GM18520 (cell line): ENCODE measurements around the gene LRRC27.

Experiments used
- ATAC-seq: cut with Tn5 transposase; IDR thresholded peaks from one replicate; pipeline ENCODE4 v1.9.1; 2021; ENCODE audit not compliant: unreplicated experiment

LRRC27 gene

DNA sequence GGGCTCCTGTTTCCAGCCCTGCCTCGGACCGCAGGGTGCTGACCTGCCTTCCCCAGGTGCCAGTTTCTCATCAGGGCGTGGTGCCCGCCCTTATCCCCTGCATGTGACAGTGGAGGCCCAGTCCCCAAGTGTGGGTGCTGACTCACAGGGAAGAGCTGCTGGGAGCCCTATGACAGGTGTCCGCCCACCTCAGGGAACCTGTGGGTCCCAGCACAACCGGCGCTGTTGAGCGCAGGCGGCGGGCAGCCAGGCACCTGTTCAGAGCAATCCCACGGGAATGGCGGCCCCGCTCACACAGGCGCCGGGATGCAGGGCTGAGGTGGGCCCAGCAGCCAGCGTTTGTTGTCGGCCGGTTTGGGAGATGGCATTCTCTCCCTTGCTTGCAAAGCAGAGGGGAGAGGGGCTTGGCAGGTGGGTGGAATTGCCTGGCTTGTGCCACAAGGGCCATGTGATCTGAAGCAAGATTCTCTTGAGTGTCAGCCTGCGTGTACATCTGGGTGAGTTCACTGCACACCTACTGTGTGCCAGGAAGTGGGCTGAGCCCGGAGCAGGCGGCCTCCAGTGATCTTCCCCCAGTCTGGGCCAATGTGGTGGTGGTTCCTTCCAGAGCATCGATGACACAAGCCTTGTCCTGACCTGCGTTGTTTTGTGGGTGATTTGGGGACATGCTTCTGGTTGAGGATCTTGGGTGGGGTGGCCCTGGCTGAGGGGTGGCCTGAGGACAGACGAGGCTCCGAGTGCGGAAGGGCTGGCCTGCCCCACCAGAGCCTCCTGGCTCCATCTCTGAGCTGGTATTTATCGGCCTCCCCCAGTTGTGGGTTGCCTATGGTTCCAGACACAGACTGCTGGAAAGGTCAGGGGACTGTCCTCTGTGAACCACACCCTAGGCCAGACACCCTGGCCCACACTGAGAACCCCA, 67.4 kb downstream of the LRRC27 start:
- no peak for ATAC-seq

GRCh38 chr10:132400041-132400546, 68.1 kb downstream of the LRRC27 start:
- no peak for ATAC-seq

DNA sequence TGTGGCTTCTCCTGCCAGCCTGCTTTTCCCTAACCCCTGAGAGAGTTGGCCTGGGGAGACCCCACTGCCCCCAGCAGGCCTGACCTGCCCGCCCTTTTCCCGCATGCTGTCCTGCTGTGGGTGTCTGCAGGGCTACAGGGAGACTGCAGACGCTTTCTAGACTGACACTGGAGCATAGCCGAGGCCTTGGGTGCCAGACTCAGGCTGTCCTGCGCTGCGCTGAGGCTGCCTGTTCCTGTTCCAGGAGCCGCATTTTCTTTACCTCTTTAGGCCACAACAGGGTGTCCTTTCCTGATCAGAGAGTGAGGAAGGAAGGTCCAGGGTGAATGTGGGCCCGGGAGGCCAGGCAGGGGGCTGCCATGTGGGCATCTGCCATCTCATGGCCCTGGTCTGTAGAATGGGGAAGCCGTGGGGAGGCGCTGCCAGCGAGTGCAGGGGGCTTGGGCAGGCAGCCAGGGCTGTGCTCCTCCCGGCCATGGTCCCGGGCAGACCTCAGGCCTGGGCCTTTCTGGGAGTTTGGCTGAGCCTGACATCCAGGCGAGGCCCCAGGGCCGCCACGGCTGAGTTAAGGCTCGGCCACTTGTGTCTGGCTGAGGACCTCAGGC, 68.7 kb downstream of the LRRC27 start:
- no peak for ATAC-seq

DNA sequence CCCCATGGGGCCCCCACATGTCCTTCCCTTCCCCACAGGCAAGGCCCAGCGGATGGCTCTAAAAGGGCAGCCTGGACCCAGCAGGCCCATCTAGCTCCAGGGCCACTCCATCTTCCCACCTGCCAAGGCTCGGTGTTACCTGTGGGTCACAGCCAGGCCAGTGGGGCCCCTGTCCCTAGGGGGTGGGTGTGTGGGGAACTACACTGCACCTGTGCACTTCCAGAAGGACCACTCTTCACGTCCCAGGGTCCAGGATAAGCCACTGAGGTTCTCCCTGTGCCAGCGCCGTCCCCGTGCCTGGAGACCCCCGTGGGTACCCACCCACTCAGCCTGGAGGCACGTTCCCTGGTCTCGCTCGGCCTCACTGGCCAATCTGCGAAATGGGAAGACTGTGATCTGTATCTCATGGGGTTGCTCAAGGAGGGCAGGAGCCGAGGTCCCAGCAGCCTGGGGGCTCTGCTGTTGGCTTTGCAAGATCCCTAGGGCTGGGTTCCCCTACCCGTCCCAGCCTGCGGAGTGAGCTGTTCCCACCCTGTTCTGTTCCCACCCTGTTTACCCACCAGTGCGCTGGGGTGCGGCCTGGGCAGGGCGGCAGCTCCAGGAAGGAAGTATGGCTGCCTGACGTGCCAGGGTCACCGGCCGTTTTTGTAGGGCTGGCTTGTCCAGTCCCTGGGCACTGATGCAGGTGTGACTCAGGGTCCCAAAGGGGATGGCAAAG, 69.6 kb downstream of the LRRC27 start:
- no peak for ATAC-seq

DNA sequence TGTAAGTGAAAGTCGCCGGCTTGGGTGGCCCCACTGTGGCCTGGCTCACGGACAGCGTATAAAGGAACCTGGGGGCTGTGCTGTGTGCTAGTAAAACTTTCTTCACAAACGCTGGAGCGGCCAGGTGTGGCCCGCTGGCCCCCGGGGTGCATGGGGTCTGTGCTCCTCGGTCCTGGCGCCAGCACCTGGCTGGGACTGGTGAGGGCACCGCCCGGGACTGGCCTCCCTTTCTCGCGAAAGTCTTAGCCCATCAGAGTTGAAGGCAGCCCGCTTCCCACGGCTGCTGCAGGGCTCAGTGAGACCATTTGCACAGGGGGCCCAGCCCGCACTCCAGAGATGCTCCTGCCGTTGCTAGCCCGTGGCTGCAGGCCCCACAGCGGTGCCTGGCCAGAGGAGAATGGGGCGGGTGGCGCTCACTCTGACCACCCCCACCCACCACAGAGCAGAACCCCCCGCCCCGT, 70.8 kb downstream of the LRRC27 start:
- ATAC-seq = no peak

GRCh38 chr10:132403511-132404168, 71.6 kb downstream of the LRRC27 start:
- no peak for ATAC-seq

- ATAC-seq = no peak
These were observed 72.3 kb downstream of the LRRC27 start for GRCh38 chr10:132404169-132404880.

- ATAC-seq = no peak
These were observed 73.0 kb downstream of the LRRC27 start for GRCh38 chr10:132404911-132405462.

- ATAC-seq = no peak
These were observed 73.5 kb downstream of the LRRC27 start for GRCh38 chr10:132405463-132405991.

GRCh38 chr10:132406181-132406580, 74.2 kb downstream of the LRRC27 start:
- no peak for ATAC-seq

DNA sequence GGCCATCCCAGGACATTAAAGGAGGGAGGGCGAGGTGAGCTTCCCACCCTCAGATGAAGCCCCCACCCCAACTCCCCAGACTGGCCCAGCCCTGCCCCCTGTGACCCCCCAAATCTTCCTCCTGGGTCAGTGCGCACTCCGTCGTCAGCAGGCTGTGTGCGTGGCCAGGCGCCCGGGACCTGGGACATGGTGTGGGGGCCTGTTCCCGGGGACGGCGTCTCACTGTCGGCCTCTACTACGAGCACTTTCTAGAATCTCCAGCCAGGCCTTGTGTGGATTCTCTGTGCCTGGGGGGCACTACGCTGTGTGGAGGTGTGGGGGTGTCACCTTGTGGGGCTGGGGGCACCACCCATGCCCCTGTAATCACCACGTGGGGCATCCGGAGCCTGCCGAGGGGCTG, 74.8 kb downstream of the LRRC27 start:
- no peak for ATAC-seq

DNA sequence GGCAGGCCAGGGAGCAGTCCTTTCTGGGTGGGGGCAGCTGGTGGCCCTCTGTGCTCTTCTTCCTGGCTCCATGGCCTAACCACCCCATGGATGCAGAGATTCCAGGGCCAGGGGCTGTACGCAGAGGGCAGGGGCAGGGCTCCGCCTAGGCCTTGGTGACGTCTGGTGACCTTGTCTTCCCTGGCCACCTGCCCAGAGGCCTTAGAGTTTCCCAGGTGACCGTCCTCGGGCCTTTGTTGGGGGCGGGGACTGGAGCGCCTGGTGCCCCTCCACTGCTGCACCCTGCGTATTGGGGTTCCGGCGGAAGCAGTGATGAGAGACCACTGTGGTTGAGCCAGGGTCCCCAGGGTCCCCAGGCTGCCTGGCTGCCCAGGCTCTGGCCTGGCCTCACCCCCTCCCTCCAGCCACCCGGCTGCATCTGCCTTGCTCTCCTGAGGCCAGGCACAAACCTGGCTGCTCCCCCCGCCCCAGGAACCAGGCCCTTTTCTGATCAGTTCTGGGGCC, 75.3 kb downstream of the LRRC27 start:
- ATAC-seq = no peak

- ATAC-seq = no peak
These were observed 75.9 kb downstream of the LRRC27 start for GRCh38 chr10:132407846-132408278.

DNA sequence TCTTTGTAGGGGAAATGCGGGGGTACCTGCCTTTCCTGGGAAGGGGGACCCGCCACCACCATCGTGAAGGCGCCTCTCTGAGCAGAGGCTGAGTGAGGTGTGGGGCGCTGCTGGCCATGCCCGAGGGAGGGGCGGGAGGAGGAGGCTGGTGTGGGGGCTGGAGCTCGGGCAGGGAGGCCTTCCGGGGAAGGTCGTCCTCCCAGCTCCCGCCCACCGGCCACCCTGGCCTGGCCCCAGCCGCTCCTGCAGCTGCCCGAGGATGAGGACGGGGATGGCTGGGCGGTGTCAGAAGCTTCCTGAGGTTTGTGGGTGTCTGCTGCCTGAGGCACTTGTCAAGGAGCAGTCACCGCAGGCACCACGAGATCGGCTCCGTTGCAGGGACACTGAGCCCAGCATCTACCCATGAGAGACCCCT, 76.4 kb downstream of the LRRC27 start:
- ATAC-seq = no peak

DNA sequence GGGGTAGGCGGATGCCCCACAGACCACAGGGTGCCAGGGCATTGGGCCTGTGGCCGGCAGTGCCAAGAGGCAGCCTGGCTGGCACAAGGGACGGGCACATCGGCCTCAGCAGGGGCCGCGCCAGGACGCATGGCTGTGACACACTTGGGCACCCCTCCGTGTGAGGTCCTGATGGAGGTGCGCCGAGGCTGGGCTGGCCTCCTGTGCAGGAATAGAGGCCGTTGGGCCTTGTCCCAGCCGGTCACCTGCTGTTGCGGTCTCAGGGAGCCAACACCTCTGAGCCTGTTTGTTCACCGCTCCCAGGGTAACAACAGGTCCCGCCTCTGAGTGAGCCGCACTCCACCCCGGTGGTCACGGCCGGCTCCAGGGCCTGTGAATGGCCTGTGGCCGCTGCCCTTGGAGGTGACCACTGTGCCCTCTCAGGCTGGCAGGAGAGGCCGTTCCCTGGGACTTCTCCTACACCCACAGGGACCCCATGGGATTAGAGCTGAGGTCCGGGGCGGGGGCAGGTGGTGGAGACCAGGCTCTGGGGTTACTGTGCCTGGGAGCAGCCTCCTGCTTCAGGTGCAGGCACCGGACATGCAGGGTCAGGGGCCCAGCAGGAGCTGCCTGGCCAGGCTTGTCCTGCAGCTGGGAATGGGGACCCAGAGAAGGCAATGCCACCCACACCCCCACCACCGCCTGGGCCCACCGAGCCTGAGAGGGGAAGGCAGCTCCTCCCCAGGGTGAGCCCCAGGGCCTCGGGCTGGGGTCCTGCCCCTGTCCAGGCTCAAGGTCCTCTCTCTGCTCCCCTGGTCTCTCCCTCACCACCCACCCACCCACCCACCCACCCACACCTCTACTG, 77.1 kb downstream of the LRRC27 start:
- ATAC-seq = no peak

GRCh38 chr10:132409667-132410028, 77.7 kb downstream of the LRRC27 start:
- no peak for ATAC-seq

DNA sequence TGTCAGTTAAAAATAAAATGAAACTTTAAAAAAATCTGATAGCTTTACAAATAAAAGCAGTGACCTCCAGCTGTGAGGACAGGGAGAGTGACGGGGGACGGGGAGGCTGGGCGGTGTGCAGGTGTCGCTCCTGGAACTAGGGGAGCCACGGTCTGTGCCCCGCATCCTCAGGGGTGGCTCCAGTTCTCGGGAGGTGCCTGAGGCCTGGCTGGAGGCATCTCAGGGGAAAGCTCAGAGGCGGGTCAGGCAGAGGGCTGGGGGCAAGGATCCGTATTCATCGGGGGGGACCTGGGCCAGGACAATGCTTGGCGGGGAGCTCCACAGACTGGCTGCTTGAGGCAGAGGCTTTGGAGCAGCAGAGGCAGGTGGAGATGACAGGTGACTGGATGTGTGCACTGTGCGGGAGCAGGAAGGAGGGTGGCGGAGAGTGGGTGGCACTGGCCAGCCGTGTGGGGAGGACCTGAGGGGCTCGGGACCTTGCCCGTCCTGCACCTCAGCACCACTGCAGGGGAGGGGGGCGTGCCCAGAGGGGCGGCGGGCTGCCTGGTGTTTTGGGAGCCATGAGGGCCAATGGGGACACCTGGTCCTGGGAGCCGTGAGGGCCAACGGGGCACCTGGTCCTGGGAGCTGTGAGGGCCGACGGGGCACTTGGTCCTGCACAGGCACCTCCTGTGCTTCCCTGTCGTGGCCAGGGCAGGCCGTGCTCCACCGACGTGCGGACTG, 78.2 kb downstream of the LRRC27 start:
- no peak for ATAC-seq
